ENCODE data around the gene KHDC1. TPM values are rescaled to one million over a fixed set of nuclear protein-coding genes. Genes with fewer than 3 reads are reported as not detected.

Gene KHDC1
- total and polyA plus RNA-seq, 2 of the 8 experiments (the other 6 are each of a cell fraction or from before 2014, with no cell fraction given), result 4.3 to 7.3 TPM

DNA sequence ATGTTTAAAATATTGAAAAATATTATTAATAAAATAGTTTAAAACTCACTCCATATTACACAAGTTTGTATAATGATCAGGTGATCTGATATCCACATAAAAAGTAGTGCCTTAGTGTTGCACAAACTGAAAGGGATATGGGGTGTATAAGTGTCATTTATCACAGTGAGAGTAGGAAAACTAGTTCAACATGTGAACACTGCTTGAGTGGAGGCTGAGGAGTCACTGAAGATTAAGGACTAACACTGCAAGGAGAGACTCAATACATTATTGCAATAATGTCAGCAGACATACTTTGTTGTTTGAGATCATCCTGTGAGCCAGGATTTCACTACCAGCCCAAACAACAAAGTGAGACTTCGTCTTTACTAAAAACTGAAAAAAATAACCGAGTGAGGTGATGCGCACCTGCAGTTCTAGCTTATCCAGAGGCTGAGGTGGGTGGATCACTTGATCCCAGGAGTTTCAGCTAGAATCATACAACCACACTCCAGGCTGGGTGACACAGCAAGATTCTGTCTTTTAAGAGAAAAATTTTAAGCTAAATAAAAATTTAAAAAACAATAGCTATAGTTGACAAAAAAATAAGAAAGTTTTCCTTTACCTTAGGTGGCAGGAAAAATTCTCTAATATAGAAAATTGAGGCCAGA is 35.3 kb downstream of the KHDC1 start (continued):
- TF ChIP-seq, protein P1, sequence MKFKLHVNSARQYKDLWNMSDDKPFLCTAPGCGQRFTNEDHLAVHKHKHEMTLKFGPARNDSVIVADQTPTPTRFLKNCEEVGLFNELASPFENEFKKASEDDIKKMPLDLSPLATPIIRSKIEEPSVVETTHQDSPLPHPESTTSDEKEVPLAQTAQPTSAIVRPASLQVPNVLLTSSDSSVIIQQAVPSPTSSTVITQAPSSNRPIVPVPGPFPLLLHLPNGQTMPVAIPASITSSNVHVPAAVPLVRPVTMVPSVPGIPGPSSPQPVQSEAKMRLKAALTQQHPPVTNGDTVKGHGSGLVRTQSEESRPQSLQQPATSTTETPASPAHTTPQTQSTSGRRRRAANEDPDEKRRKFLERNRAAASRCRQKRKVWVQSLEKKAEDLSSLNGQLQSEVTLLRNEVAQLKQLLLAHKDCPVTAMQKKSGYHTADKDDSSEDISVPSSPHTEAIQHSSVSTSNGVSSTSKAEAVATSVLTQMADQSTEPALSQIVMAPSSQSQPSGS (IDR thresholded peaks at IDR 0.05; ENCODE audit: low read length), result no peak
- no peak for TF ChIP-seq TCF12 (IDR thresholded peaks at IDR 0.05; ENCODE audit: low read depth, low read length)

All from H1 (cell line).